ENCODE measurements around the gene FOXD1. TPM values are rescaled to one million over a fixed set of nuclear protein-coding genes. Genes with fewer than 3 reads are reported as not detected.

Gene FOXD1
- total and polyA plus RNA-seq, 2 of the 8 experiments (the other 6 are each of a cell fraction or from before 2014, with no cell fraction given) = 0.11 to 1.1 TPM

DNA sequence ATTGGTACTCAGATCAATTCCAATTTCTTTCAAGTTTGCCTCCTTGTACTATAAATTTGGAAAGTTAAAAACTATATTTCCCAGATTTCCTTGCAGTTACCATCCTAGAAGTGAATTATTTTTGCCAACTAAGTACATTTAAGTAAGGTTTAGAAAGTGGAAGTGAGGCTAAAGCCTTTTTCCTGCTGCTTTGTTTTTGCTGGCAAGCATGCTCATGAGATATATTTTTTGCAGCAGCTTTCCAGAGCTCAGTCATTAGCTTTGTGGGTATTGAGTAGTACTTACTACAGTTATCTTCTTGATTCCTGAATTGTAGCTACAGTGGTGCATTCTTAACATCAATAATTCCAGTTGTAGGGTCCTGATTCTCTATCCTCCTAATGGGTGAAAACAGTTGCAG, 46.1 kb upstream of the FOXD1 start:
- H4K8ac ChIP-seq (ENCODE audit: extremely low read depth, insufficient read depth, low read length) = no peak overlapping the region
- no peak overlapping the region for H2AFZ ChIP-seq (ENCODE audit: low read length)
- H3K36me3 ChIP-seq (ENCODE audit: control insufficient read depth in 2 of 4, insufficient read depth in 4 of 4, low read length in 3 of 4) = peaks cover 0 to 7% (median 0%) of the 10 kb centered on the region in 4 experiments; a peak in 1 of 8 replicates
- no peak overlapping the region for H4K5ac ChIP-seq (ENCODE audit: insufficient read length, low read depth, low read length)
- ChIA-PET CTCF (ENCODE audit: partially characterized antibody) (interaction anchor here (0.7 to 6.1 kb wide), 3 partner anchors 8 to 39 kb away, joined by 3 to 53 read pairs (median 3); no protein-coding TSS in a partner anchor), POLR2A (ENCODE audit: partially characterized antibody) (interaction anchor here (0.7 to 7.7 kb wide), 3 partner anchors 8 to 36 kb away, joined by 3 to 170 read pairs (median 3); no protein-coding TSS in a partner anchor)
- H3K18ac ChIP-seq (ENCODE audit: extremely low read depth, low read length) = no peak overlapping the region
- peaks cover 9% of the 10 kb centered on the region for H3K23me2 ChIP-seq (ENCODE audit: low read depth, low read length)
- no peak overlapping the region for H2BK12ac ChIP-seq (ENCODE audit: low read depth, low read length)
- H3K23ac ChIP-seq (ENCODE audit: insufficient read length) = no peak overlapping the region
- no peak overlapping the region for H2BK120ac ChIP-seq (replicated peaks; ENCODE audit: low read depth, low read length)
- no peak overlapping the region for H2AK5ac ChIP-seq (ENCODE audit: low read depth, low read length)
- H2BK20ac ChIP-seq (ENCODE audit: low read length) = no peak overlapping the region
- no peak overlapping the region for H3K9ac ChIP-seq (replicated peaks in 1 of 4; ENCODE audit: extremely low read depth in 1 of 4, low read depth in 3 of 4, low read length in 3 of 4)
- H3K27me3 ChIP-seq (replicated peaks in 1 of 4; ENCODE audit: control insufficient read depth in 3 of 4, extremely low read depth in 1 of 4, insufficient read depth in 3 of 4, low read length in 3 of 4) = no peaks in the 10 kb centered on the region
- H3K27ac ChIP-seq (ENCODE audit: low read depth, low read length) = no peak overlapping the region
- H3K4me3 ChIP-seq (ENCODE audit: extremely low read depth in 1 of 4, insufficient read depth in 2 of 4, low read depth in 3 of 4, low read length in 4 of 4) = no peak overlapping the region
- FAIRE-seq (no peak), DNase-seq (ENCODE audit: low read depth in 1 of 2, low spot score in 2 of 2) (no peak)
- H3K14ac ChIP-seq (ENCODE audit: insufficient read length) = no peak overlapping the region
- H4K91ac ChIP-seq (replicated peaks; ENCODE audit: insufficient read length, low read length) = no peak overlapping the region
- H3K4me2 ChIP-seq (ENCODE audit: insufficient read depth in 1 of 2, low read depth in 2 of 2, low read length in 2 of 2) = no peak overlapping the region
- H3K4me1 ChIP-seq (replicated peaks in 1 of 4; ENCODE audit: control insufficient read depth in 3 of 4, insufficient read depth in 4 of 4, low read length in 3 of 4) = peaks cover 1 to 6% (median 3%) of the 10 kb centered on the region in 4 experiments; a peak in 6 of 7 replicates
- H3K56ac ChIP-seq (replicated peaks; ENCODE audit: insufficient read length, low read depth, low read length) = no peak overlapping the region
- no peaks in the 10 kb centered on the region for H3K9me3 ChIP-seq (ENCODE audit: insufficient read depth in 2 of 2, low read depth in 1 of 2, low read length in 1 of 2)
- H2BK15ac ChIP-seq (ENCODE audit: low read length) = no peak overlapping the region
- peaks cover 13 to 25% of the 10 kb centered on the region in 2 experiments for H3K79me2 ChIP-seq (ENCODE audit: control insufficient read depth in 1 of 2, insufficient read depth in 2 of 2, low read length in 2 of 2)
- H2BK5ac ChIP-seq (ENCODE audit: low read depth, low read length) = no peak overlapping the region
- H3K4ac ChIP-seq (replicated peaks; ENCODE audit: insufficient read length, low read depth, low read length) = no peak overlapping the region
- no peaks in the 10 kb centered on the region for H3K79me1 ChIP-seq (ENCODE audit: low read depth, low read length)
- H4K20me1 ChIP-seq (replicated peaks in 1 of 2; ENCODE audit: control insufficient read depth in 1 of 2, insufficient read depth in 2 of 2, low read length in 2 of 2) = no peaks in the 10 kb centered on the region
- TF ChIP-seq HDAC2 (IDR thresholded peaks at IDR 0.05; ENCODE audit: borderline replicate concordance in 1 of 2, low read depth in 2 of 2, low read length in 2 of 2) (no peak), SRF (IDR thresholded peaks at IDR 0.05; ENCODE audit: low read depth, low read length) (no peak), RNF2 (IDR thresholded peaks at IDR 0.05; ENCODE audit: borderline replicate concordance, low read depth, low read length, missing control alignments, poor library complexity, severe bottlenecking) (no peak), SIN3A (conservative IDR thresholded peaks at IDR 0.05 in 1 of 2, IDR thresholded peaks at IDR 0.05 in 1 of 2; ENCODE audit: low read depth in 1 of 2, low read length in 2 of 2) (no peak), POLR2AphosphoS5 (IDR thresholded peaks at IDR 0.05; ENCODE audit: low read depth, low read length) (no peak), CBX8 (IDR thresholded peaks at IDR 0.05; ENCODE audit: borderline replicate concordance, low read depth, low read length) (no peak), ZNF274 (IDR thresholded peaks at IDR 0.05; ENCODE audit: borderline replicate concordance, extremely low read depth, low read length) (no peak), GABPA (IDR thresholded peaks at IDR 0.05; ENCODE audit: borderline replicate concordance, insufficient read depth, low read length) (no peak), TBP (IDR thresholded peaks at IDR 0.05; ENCODE audit: low read depth, low read length) (no peak), BACH1 (IDR thresholded peaks at IDR 0.05; ENCODE audit: low read length) (no peak), CREB1 (IDR thresholded peaks at IDR 0.05) (no peak), RAD21 (IDR thresholded peaks at IDR 0.05 in 1 of 2, conservative IDR thresholded peaks at IDR 0.05 in 1 of 2; ENCODE audit: low read depth in 2 of 2, low read length in 2 of 2) (no peak)
- TF ChIP-seq, protein P1, sequence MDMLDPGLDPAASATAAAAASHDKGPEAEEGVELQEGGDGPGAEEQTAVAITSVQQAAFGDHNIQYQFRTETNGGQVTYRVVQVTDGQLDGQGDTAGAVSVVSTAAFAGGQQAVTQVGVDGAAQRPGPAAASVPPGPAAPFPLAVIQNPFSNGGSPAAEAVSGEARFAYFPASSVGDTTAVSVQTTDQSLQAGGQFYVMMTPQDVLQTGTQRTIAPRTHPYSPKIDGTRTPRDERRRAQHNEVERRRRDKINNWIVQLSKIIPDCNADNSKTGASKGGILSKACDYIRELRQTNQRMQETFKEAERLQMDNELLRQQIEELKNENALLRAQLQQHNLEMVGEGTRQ (IDR thresholded peaks at IDR 0.05; ENCODE audit: low read length) = no peak

All from H1 (cell line).